HG03432 (cell line): ENCODE data around the gene VIPR2.

Experiments
- ATAC-seq: cut with Tn5 transposase; IDR thresholded peaks from one replicate; pipeline ENCODE4 v1.9.1; 2021; ENCODE audit warnings: mild to moderate bottlenecking, moderate library complexity; ENCODE audit not compliant: unreplicated experiment

Gene VIPR2

GRCh38 chr7:159121476-159121875 lies 23.2 kb downstream of the VIPR2 start:
- no peak for ATAC-seq

- ATAC-seq, result no peak
Measured at GRCh38 chr7:159121068-159121467, 23.6 kb downstream of the VIPR2 start.

GRCh38 chr7:159120540-159120919 lies 24.1 kb downstream of the VIPR2 start:
- no peak for ATAC-seq

- no peak for ATAC-seq
Measured at GRCh38 chr7:159119851-159120539, 24.7 kb downstream of the VIPR2 start.

GRCh38 chr7:159119026-159119741 lies 25.5 kb downstream of the VIPR2 start:
- no peak for ATAC-seq

GRCh38 chr7:159118623-159119022 lies 26.0 kb downstream of the VIPR2 start:
- no peak for ATAC-seq

GRCh38 chr7:159118197-159118595 lies 26.5 kb downstream of the VIPR2 start:
- ATAC-seq, result no peak

GRCh38 chr7:159117366-159118196 lies 27.1 kb downstream of the VIPR2 start:
- ATAC-seq, result no peak

- no peak for ATAC-seq
Measured at GRCh38 chr7:159116581-159117339, 27.9 kb downstream of the VIPR2 start.

- ATAC-seq, result no peak
Measured at GRCh38 chr7:159115601-159116501, 28.8 kb downstream of the VIPR2 start.

GRCh38 chr7:159114981-159115380 lies 29.7 kb downstream of the VIPR2 start:
- ATAC-seq, result no peak

- no peak for ATAC-seq
Measured at GRCh38 chr7:159114096-159114495, 30.6 kb downstream of the VIPR2 start.

- ATAC-seq, result no peak
Measured at GRCh38 chr7:159113056-159113455, 31.6 kb downstream of the VIPR2 start.

- ATAC-seq, result no peak
Measured at GRCh38 chr7:159112136-159113011, 32.3 kb downstream of the VIPR2 start.

GRCh38 chr7:159109653-159110035 lies 35.0 kb downstream of the VIPR2 start:
- ATAC-seq, result no peak

GRCh38 chr7:159108941-159109652 lies 35.6 kb downstream of the VIPR2 start:
- no peak for ATAC-seq

- ATAC-seq, result no peak
Measured at GRCh38 chr7:159108491-159108890, 36.2 kb downstream of the VIPR2 start.

GRCh38 chr7:159107161-159107892 lies 37.3 kb downstream of the VIPR2 start:
- no peak for ATAC-seq
